GM12892 (cell line): ENCODE measurements around the gene CRYBB1.

ENCODE experiments used
- DNase-seq: peaks from one replicate; pipeline ENCODE4 v3.0.0; 2011; ENCODE audit not compliant: insufficient read length
- FAIRE-seq: peaks from 2 replicates; lab custom pipeline; 2011; peaks lifted over from hg19 to GRCh38; lab: Jason Lieb, UNC
- POLR2A ChIP-seq: IDR thresholded peaks from 2 replicates; pipeline ENCODE4 v1.6.1; 2011; ENCODE audit warnings: low read depth, low read length, control low read depth
- POLR2AphosphoS5 ChIP-seq: IDR thresholded peaks from 2 replicates; pipeline ENCODE4 v1.6.1; 2011; ENCODE audit warnings: low read depth, low read length, control low read depth
- TAF1 ChIP-seq: IDR thresholded peaks from 2 replicates; pipeline ENCODE4 v1.6.1; 2011; ENCODE audit warnings: low read depth, mild to moderate bottlenecking, control low read depth, low read length, borderline replicate concordance

Gene CRYBB1

DNA sequence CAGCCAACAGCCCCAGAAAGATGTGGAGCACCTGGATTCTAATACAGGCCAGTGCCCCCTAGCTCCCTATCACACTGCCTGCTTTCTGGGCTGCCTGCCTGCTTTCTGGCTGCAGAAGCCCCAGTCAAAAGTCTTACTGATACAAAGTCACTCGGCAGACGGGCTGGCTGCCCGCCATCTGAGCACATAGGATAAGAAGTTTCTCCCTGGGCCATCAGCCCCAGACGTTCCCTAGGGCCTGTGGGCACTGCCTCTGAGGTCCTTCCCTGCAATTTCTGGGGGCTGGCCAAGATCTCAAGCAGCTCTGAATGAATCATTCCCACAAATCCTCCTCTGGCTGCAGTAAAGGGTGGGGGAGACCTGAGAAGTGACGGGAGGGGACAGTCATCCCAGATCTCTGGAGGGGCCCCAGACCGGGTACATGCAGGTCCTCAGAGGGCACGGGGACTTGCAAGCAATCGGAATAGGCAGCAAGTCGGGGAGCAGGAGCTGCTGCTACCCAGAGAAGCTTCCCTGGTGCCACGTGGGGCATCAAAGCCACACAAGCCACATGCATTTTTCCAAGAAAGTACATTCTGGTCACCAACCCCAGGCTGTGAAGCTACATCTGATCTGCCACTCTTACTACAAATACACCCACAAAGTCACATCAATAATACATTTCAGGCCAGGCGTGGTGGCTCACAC lies 32.6 kb downstream of the CRYBB1 start:
- DNase-seq = no peak
- FAIRE-seq = no peak
- no peak for TF ChIP-seq POLR2A
- no peak for TF ChIP-seq TAF1

GRCh38 chr22:26584010-26584409 lies 33.8 kb downstream of the CRYBB1 start:
- FAIRE-seq (no peak), DNase-seq (no peak)
- TF ChIP-seq POLR2AphosphoS5 (no peak), TAF1 (no peak), POLR2A (no peak)

DNA sequence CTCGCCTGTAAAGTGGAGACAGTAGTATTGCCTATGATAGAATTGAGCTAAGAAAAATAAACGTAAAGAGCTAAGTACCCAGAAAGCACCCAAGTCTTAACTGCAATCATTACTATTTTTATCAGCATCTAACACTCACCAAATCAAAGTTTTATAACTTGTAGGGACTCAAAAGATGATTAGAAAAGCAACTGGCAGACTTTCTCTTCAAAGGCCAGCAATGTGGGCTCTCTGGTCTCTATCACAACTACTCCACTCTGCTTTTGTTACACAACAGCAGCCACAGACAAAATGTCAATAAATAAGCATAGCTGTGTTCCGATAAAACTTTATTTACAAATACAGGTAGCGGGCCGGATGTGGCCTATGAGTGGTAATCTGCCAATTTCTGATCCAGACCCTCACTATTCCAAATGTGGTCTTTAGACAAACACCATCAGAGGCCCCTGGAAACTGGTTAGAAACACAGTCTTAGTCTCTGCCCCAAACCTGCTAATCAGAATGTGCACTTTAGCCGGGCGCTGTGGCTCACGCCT lies 36.1 kb downstream of the CRYBB1 start:
- FAIRE-seq = no peak
- TF ChIP-seq TAF1 (no peak), POLR2A (no peak), POLR2AphosphoS5 (no peak)
- no peak for DNase-seq

DNA sequence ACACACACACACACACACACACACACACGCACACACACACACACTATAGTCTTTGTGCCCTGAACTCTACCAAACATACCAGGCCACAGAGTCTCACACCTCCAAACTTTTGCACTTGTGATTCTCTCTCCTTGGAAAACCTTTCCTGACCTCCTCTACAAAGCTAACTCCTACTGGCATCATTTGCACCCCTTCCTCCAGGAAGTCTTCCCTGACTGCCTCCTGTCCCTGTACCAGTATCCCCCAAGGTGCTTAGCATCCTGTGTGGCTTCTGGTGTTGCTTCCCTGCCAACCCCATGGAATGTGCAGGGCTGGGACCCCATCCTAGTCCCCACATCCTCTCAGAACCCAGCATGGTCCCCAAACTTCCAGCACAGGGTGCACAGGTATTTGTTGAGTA lies 36.8 kb downstream of the CRYBB1 start:
- no peak for DNase-seq
- FAIRE-seq = no peak
- TF ChIP-seq POLR2AphosphoS5 (no peak), TAF1 (no peak), POLR2A (0 out of 2 replicates have a peak, but pooled peaks have one; percentile 28)

GRCh38 chr22:26580240-26580962 lies 37.4 kb downstream of the CRYBB1 start:
- FAIRE-seq (no peak), DNase-seq (no peak)
- TF ChIP-seq TAF1 = no peak
- no peak for TF ChIP-seq POLR2AphosphoS5
- no peak for TF ChIP-seq POLR2A

GRCh38 chr22:26579331-26579886 lies 38.4 kb downstream of the CRYBB1 start:
- TF ChIP-seq POLR2AphosphoS5 = peak; percentile 57
- no peak for TF ChIP-seq POLR2A
- FAIRE-seq (peak; percentile 82), DNase-seq (peak; percentile 58)

DNA sequence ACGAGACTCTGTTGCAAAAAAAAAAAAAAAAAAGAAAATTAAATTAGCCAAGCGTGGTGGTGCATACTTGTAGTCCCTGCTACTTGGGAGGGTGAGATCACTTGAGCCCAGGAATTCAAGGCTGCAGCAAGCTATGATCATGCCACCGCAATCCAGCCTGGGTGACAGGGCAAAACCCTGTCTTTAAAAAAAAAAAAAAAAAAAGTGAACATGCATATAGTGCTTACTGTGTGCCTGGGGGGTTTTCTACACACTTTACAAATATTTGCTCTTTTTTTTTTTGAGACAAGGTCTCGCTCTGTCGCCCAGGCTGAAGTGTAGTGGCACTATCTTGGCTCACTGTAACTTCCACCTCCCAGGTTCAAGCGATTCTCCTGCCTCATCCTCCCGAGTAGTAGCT lies 40.7 kb downstream of the CRYBB1 start:
- DNase-seq (no peak), FAIRE-seq (no peak)

GRCh38 chr22:26576026-26576680 lies 41.7 kb downstream of the CRYBB1 start:
- no peak for TF ChIP-seq POLR2AphosphoS5
- FAIRE-seq = no peak
- DNase-seq = no peak

More for the DNA sequence above, 40.7 kb downstream of the CRYBB1 start:
- no peak for TF ChIP-seq POLR2AphosphoS5
- no peak for TF ChIP-seq TAF1
- TF ChIP-seq POLR2A = no peak

DNA sequence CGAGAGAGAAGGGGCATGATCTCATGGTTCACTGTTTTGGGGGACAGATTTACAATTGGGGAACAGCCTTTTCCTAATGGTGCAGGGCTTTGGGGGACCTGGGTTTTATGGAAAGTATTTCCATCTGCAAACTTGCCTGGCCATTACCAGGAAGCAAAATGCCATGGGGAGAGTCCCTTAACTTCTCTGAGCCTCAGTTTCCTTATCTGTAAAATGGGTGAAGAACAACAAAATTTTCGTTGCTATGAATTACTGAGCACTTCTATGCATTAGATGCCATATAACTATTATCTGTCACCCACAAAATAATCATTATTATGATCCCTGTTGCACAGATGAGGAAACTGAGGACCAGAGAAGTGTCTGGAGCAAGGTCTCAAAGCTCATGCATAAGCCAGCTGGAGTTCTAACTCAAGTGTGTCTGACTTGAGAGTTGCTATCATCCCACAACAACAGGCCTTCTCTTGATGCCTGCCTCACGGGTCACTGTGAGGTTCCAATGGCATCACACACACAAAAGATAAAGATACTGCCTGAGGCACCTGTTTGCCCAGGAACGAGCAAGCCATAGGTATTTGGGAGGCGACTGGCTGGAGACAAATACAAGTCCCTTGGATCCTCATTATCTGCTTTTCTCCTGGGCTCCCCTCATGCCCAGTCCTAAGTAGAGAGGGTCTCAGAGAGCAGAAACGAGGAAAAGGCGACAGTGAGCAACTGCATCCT lies 43.7 kb downstream of the CRYBB1 start:
- FAIRE-seq = no peak
- TF ChIP-seq POLR2A (no peak), TAF1 (no peak), POLR2AphosphoS5 (no peak)
- no peak for DNase-seq

- TF ChIP-seq POLR2AphosphoS5 (no peak), TAF1 (no peak), POLR2A (no peak)
- DNase-seq = no peak
- no peak for FAIRE-seq
These were observed 44.7 kb downstream of the CRYBB1 start for GRCh38 chr22:26573026-26573662.
